ENCODE measurements around the gene LSM4. TPM values are rescaled to one million over a fixed set of nuclear protein-coding genes. Genes with fewer than 3 reads are reported as not detected.

Gene LSM4
- total and polyA plus RNA-seq, 2 of the 13 experiments (the other 11 are each of a cell fraction or from before 2014, with no cell fraction given): 65.8 to 166 TPM

GRCh38 chr19:18340990-18341868, 18.4 kb upstream of the LSM4 start (continued):
- TF ChIP-seq SOX6 (IDR thresholded peaks at IDR 0.05): no peak
- peak; percentile 43; the same call in 1 of the 2 replicates for TF ChIP-seq SOX6 (CRISPR knock-in tag; IDR thresholded peaks at IDR 0.05)
- TF ChIP-seq RBFOX2 (IDR thresholded peaks at IDR 0.05; ENCODE audit: low read depth, low read length): peak; percentile 51
- TF ChIP-seq HNF4G (IDR thresholded peaks at IDR 0.05; ENCODE audit: borderline replicate concordance, low read depth, low read length): peak; percentile 93
- TF ChIP-seq HNF4G (CRISPR knock-in tag; IDR thresholded peaks at IDR 0.05; ENCODE audit: borderline replicate concordance, low read depth): peak; percentile 85
- TF ChIP-seq MAZ (IDR thresholded peaks at IDR 0.05; ENCODE audit: borderline replicate concordance, low read depth, low read length): 0 out of 2 replicates have a peak, but pooled peaks have one; percentile 43
- no peak for TF ChIP-seq MAZ (CRISPR knock-in tag; IDR thresholded peaks at IDR 0.05; ENCODE audit: low read depth)
- TF ChIP-seq RBM39 (IDR thresholded peaks at IDR 0.05; ENCODE audit: low read depth, low read length, poor library complexity, severe bottlenecking): no peak
- peak; percentile 42; the same call in 1 of the 2 replicates for TF ChIP-seq THAP11 (CRISPR knock-in tag; IDR thresholded peaks at IDR 0.05)
- TF ChIP-seq SSRP1 (CRISPR knock-in tag; IDR thresholded peaks at IDR 0.05): no peak
- no peak for TF ChIP-seq KDM4B (CRISPR knock-in tag; IDR thresholded peaks at IDR 0.05)
- peak; percentile 30; the same call in 1 of the 2 replicates for TF ChIP-seq ZNF580 (CRISPR knock-in tag; IDR thresholded peaks at IDR 0.05; ENCODE audit: borderline replicate concordance, low read depth)
- TF ChIP-seq ZNF703 (CRISPR knock-in tag; IDR thresholded peaks at IDR 0.05; ENCODE audit: borderline replicate concordance): 0 out of 2 replicates have a peak, but pooled peaks have one; percentile 24
- TF ChIP-seq MTF1 (CRISPR knock-in tag; IDR thresholded peaks at IDR 0.05): no peak
- TF ChIP-seq NRL (CRISPR knock-in tag; IDR thresholded peaks at IDR 0.05; ENCODE audit: borderline replicate concordance): 0 out of 2 replicates have a peak, but pooled peaks have one; percentile 14
- TF ChIP-seq MIER3 (CRISPR knock-in tag; IDR thresholded peaks at IDR 0.05; ENCODE audit: borderline replicate concordance): no peak; the same call in 1 of the 2 replicates
- TF ChIP-seq ZBTB7A (CRISPR knock-in tag; IDR thresholded peaks at IDR 0.05): peak; percentile 79; the same call in 1 of the 2 replicates
- no peak; the same call in 1 of the 2 replicates for TF ChIP-seq ZNF766 (CRISPR knock-in tag; IDR thresholded peaks at IDR 0.05; ENCODE audit: borderline replicate concordance)
- TF ChIP-seq, protein P1, sequence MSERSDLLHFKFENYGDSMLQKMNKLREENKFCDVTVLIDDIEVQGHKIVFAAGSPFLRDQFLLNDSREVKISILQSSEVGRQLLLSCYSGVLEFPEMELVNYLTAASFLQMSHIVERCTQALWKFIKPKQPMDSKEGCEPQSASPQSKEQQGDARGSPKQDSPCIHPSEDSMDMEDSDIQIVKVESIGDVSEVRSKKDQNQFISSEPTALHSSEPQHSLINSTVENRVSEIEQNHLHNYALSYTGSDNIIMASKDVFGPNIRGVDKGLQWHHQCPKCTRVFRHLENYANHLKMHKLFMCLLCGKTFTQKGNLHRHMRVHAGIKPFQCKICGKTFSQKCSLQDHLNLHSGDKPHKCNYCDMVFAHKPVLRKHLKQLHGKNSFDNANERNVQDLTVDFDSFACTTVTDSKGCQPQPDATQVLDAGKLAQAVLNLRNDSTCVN (CRISPR knock-in tag; IDR thresholded peaks at IDR 0.05; ENCODE audit: borderline replicate concordance): 0 out of 2 replicates have a peak, but pooled peaks have one; percentile 14
- TF ChIP-seq, protein P2, sequence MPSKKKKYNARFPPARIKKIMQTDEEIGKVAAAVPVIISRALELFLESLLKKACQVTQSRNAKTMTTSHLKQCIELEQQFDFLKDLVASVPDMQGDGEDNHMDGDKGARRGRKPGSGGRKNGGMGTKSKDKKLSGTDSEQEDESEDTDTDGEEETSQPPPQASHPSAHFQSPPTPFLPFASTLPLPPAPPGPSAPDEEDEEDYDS (CRISPR knock-in tag; IDR thresholded peaks at IDR 0.05): peak; percentile 25; the same call in 1 of the 2 replicates
- no peak for TF ChIP-seq GZF1 (CRISPR knock-in tag; IDR thresholded peaks at IDR 0.05)
- peak; percentile 56; the same call in 1 of the 2 replicates for TF ChIP-seq TBX2 (CRISPR knock-in tag; IDR thresholded peaks at IDR 0.05; ENCODE audit: borderline replicate concordance)
- TF ChIP-seq ZNF205 (CRISPR knock-in tag; IDR thresholded peaks at IDR 0.05): peak; percentile 97; the same call in 1 of the 2 replicates
- no peak for TF ChIP-seq GFI1 (CRISPR knock-in tag; IDR thresholded peaks at IDR 0.05; ENCODE audit: borderline replicate concordance)
